Skin of body (tissue), 2 donors: ENCODE data around the gene RAD17. TPM values are rescaled to one million over a fixed set of nuclear protein-coding genes. Genes with fewer than 3 reads are reported as not detected.
"Not testable (repeated sequence)": the region's sequence is repeated elsewhere in the genome, so short reads cannot be mapped to it uniquely, and the experiment has no call there.

Experiments used
- DNase-seq: peaks from one replicate; lab custom pipeline; 2025; lab: John Stamatoyannopoulos, UW
- total RNA-seq: library from RNA; depleted of rRNA; stranded (reverse); fragments of >200 nt; gene quantifications from one replicate; pipeline ENCODE4 v1.2.3, GENCODE V29; 2014

The RAD17 gene
- total RNA-seq: 21.3 TPM

- DNase-seq: peak; percentile 95
Measured at GRCh38 chr5:69369340-69370121, at the start of gene RAD17, which contains the start of the genes AK6 and TAF9. Gene RAD17 (plus strand): TSS chr5:69369818. CDS start chr5:69372209, 2,391 bp downstream. Gene AK6 (minus strand): TSS chr5:69369520. CDS start chr5:69369490, 30 bp downstream. Gene TAF9 (minus strand): TSS chr5:69369520. CDS start chr5:69365737, 3,783 bp downstream.

GRCh38 chr5:69326365-69326764 lies 43.3 kb upstream of the RAD17 start:
- DNase-seq: no peak

- no peak for DNase-seq
Measured at GRCh38 chr5:69329905-69330489, 39.6 kb upstream of the RAD17 start.

- no peak for DNase-seq
Measured at GRCh38 chr5:69331528-69332445, 37.8 kb upstream of the RAD17 start.

- not testable (repeated sequence) for DNase-seq
Measured at GRCh38 chr5:69333668-69334315, 35.8 kb upstream of the RAD17 start.

- DNase-seq: no peak
Measured at GRCh38 chr5:69334793-69335268, 34.8 kb upstream of the RAD17 start.

- DNase-seq: no peak
Measured at GRCh38 chr5:69335341-69335935, 34.2 kb upstream of the RAD17 start.

GRCh38 chr5:69341520-69342161 lies 28.0 kb upstream of the RAD17 start:
- no peak for DNase-seq

- no peak for DNase-seq
Measured at GRCh38 chr5:69343083-69343482, 26.5 kb upstream of the RAD17 start.

- no peak for DNase-seq
Measured at GRCh38 chr5:69350664-69351063, 19.0 kb upstream of the RAD17 start.

GRCh38 chr5:69359699-69360098 lies 9.9 kb upstream of the RAD17 start:
- no peak for DNase-seq

GRCh38 chr5:69360442-69360841 lies 9.2 kb upstream of the RAD17 start:
- no peak for DNase-seq

GRCh38 chr5:69364414-69364813 lies 5.2 kb upstream of the RAD17 start:
- DNase-seq: no peak

GRCh38 chr5:69364850-69365249 lies 4.8 kb upstream of the RAD17 start:
- no peak for DNase-seq

- DNase-seq: no peak
Measured at GRCh38 chr5:69367697-69368279, 1.8 kb upstream of the RAD17 start.

- peak; percentile 32 for DNase-seq
Measured at GRCh38 chr5:69368458-69369339, 919 bp upstream of the RAD17 start.

- DNase-seq: not testable (repeated sequence)
Measured at GRCh38 chr5:69370335-69370734, 717 bp downstream of the RAD17 start.

- DNase-seq: no peak
Measured at GRCh38 chr5:69372394-69372793, 2.8 kb downstream of the RAD17 start.
